ENCODE results near the gene GRAMD1A.

DNA sequence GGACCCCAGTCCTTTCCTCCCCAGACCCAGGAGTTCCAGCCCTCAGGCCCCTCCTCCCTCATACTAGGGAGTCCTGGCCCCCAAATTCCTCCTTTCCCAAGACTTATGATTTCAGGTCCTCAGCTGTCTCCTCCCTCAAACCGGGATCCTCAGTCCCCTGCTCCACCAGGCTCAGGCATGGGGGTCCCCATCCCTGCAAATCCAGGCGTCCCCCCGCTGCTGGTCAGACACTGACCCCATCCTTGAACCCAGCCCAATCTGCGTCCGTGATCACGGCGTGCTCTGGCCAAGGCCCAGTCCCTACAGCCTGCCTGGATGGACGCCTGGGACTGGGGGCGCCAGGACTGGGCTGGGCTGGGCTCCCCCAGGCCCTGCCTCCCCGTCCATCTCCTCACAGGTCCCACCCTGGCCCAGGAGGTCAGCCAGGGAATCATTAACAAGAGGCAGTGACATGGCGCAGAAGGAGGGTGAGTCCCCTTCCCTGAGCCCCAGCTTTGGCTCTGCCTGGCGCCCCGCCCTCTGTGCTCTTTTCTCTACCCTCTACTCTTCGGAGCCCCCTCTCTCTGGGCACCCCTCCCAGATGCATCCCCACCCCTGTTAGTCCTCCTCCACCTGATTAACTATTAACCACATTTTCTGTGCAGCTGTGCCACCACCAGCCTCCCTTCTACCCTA, 42.1 kb downstream of the GRAMD1A start:
- TF ChIP-seq, protein P1, sequence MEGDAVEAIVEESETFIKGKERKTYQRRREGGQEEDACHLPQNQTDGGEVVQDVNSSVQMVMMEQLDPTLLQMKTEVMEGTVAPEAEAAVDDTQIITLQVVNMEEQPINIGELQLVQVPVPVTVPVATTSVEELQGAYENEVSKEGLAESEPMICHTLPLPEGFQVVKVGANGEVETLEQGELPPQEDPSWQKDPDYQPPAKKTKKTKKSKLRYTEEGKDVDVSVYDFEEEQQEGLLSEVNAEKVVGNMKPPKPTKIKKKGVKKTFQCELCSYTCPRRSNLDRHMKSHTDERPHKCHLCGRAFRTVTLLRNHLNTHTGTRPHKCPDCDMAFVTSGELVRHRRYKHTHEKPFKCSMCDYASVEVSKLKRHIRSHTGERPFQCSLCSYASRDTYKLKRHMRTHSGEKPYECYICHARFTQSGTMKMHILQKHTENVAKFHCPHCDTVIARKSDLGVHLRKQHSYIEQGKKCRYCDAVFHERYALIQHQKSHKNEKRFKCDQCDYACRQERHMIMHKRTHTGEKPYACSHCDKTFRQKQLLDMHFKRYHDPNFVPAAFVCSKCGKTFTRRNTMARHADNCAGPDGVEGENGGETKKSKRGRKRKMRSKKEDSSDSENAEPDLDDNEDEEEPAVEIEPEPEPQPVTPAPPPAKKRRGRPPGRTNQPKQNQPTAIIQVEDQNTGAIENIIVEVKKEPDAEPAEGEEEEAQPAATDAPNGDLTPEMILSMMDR (IDR thresholded peaks at IDR 0.05; ENCODE audit: poor library complexity, severe bottlenecking): no peak
- TF ChIP-seq SMC3 (conservative IDR thresholded peaks at IDR 0.05; ENCODE audit: poor library complexity) (no peak), EZH2 (IDR thresholded peaks at IDR 0.05; ENCODE audit: borderline replicate concordance, insufficient read depth, low read length, poor library complexity, severe bottlenecking) (no peak), RAD21 (conservative IDR thresholded peaks at IDR 0.05) (no peak), EP300 (conservative IDR thresholded peaks at IDR 0.05; ENCODE audit: poor library complexity, severe bottlenecking) (no peak), TAF1 (IDR thresholded peaks at IDR 0.05; ENCODE audit: low read depth) (no peak), POLR2AphosphoS5 (IDR thresholded peaks at IDR 0.05) (no peak), MXI1 (conservative IDR thresholded peaks at IDR 0.05; ENCODE audit: poor library complexity, severe bottlenecking) (no peak)
- TF ChIP-seq, protein P2, sequence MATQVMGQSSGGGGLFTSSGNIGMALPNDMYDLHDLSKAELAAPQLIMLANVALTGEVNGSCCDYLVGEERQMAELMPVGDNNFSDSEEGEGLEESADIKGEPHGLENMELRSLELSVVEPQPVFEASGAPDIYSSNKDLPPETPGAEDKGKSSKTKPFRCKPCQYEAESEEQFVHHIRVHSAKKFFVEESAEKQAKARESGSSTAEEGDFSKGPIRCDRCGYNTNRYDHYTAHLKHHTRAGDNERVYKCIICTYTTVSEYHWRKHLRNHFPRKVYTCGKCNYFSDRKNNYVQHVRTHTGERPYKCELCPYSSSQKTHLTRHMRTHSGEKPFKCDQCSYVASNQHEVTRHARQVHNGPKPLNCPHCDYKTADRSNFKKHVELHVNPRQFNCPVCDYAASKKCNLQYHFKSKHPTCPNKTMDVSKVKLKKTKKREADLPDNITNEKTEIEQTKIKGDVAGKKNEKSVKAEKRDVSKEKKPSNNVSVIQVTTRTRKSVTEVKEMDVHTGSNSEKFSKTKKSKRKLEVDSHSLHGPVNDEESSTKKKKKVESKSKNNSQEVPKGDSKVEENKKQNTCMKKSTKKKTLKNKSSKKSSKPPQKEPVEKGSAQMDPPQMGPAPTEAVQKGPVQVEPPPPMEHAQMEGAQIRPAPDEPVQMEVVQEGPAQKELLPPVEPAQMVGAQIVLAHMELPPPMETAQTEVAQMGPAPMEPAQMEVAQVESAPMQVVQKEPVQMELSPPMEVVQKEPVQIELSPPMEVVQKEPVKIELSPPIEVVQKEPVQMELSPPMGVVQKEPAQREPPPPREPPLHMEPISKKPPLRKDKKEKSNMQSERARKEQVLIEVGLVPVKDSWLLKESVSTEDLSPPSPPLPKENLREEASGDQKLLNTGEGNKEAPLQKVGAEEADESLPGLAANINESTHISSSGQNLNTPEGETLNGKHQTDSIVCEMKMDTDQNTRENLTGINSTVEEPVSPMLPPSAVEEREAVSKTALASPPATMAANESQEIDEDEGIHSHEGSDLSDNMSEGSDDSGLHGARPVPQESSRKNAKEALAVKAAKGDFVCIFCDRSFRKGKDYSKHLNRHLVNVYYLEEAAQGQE (IDR thresholded peaks at IDR 0.05; ENCODE audit: borderline replicate concordance): no peak

All from neural cell (in vitro differentiated cells).